HG02943 (cell line): ENCODE data around the gene SPINT1.
"Not testable (repeated sequence)": the region's sequence is repeated elsewhere in the genome, so short reads cannot be mapped to it uniquely, and the experiment has no call there.

ENCODE experiments used
- ATAC-seq: cut with Tn5 transposase; IDR thresholded peaks from one replicate; pipeline ENCODE4 v1.9.1; 2021; ENCODE audit warnings: mild to moderate bottlenecking, low read depth, moderate library complexity; ENCODE audit not compliant: unreplicated experiment

Gene SPINT1

DNA sequence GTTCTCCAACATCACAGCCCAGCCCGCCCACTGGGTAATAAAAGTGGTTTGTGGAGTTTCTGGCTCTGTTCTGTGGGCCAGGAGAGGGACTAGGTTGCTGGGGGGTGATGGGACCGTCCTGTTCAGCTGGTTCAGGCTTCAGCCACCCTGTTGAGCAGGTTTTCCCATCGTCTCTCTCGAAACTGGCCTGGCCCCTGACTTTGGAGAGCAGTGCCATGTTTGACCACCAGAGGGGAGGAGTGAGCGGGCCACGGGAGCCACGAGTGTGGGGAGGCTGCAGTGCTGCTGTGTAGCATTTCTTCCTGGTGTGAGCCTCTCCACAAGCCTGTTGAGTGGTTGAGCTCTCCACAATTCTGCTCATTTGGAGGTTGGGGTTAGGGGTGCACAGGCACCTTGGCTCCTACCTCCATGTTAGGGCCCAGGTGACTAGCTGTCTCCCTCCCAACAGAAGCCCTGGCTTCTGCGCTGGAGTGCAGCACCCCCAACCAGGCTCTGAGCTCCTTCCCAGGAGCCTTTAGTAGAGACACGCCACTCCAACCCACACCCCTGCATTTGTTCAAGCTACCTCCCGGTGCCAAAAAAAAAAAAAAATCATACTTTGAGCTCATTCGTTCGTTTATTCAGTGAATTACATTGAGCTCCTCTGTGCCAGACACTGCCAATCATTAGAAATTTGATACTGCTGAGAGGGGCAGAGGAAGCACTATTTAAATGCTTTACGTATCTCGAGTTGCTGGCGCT is 13.9 kb downstream of the SPINT1 start:
- no peak for ATAC-seq

DNA sequence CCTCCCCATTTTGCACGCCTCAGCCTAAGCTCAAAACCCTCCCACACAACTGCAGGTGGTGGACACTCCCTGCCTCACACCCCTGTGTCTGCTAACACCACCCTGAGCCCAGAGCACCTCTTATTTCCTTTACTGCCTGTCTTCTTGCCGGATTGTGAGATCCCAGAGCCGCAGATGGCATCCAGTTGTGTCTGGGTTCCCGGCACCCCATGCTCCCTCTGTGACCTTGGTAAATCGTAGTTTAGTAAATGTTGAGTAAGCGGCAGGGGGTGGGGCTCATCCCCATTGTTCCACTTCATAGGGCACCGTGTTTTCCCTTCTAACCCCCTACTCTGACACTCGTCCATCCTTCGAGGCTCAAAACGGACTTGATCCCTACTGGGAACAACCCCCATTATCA is 14.9 kb downstream of the SPINT1 start:
- no peak for ATAC-seq

DNA sequence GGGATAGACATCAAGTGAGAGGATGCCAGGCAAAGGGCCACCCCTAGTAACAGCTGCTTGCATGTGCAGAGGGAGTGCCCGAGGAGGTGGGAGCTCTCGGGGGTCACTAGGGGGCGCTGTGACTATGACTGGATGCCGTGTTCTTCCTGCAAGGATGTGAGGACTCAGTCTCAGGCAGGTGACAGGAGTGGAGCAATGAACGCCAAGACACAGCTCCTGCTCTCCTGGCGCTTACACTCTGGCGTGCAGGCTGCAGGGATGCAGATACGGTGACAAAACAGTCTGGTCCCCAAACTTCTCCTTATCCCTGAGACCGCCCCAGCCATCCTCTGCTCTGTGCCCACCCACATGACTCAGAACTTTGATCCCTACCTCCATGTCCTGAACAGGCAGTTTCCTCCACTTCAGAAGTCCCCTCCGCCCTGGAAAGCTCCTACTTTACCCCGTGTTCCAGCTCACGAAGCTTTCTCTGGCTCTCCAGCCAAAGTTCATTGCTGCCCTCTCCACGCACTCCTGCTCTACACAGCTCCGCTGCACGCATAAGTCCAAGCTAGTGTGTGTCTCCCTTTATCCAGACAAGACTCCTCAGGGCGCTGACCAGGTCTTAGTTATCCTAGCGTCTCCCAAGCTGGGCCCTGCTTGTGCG is 15.5 kb downstream of the SPINT1 start:
- ATAC-seq: no peak

DNA sequence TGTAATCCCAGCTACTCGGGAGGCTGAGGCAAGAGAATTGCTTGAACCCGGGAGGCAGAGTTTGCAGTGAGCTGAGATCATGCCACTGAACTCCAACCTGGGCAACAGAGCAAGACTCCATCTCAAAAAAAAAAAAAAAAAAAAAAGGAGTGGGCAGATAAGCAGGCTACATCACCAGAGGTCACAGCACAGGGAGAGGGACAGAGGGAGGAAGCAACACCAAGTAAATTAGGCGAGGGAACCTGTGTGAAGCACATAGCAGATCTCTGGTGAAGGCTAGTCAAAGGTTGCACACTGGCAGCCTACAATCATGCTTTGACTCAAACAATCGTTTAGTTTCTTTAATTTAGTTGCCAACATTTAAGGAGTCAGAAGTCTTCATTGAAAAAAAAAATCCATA is 17.3 kb downstream of the SPINT1 start:
- ATAC-seq: not testable (repeated sequence)

DNA sequence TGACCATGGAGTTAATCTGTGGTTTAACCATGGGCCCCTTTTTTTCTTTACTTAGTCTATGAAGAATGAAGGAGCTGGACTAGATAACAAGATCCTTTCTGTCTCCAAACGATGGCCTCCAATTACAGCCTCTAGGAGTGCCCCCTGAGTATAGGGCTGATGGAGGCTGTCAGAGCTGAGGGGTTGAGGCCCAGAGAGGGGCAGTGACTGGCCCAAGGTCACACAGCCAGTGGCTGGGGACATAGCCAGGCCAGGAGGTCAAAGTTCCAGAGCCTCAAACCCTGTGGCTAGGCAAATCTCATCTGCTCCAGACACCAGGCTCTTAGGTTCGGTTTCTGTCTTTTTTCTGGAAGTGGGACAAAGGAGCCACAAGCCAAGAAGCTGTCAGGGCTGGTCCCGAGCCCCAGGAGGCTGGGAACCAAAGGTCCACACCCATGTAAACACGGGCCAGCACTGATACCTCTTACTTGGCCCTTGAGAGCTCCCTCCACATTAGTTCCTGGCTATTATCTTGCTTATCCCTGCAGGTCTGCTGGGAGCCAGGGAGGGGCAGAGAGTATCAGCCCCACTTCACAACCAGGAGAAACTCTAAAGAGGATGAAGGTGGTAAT is 19.9 kb downstream of the SPINT1 start:
- ATAC-seq: no peak

DNA sequence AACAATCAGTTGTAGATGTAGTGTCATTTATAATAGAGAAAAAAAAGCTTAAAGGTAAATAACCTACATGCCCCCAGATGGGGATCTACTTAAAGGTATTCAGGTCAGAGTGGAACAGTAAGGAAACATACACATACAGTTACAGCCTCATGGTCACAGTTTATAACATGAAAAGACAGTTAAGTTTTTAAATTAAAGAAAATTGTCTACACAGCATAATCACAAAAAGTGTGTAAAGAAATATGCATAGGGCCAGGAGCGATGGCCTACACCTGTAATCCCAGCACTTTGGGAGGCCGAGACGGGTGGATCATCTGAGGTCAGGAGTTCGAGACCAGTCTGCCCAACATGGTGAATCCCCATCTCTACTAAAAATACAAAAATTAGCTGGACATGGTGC is 23.4 kb downstream of the SPINT1 start:
- ATAC-seq: no peak

DNA sequence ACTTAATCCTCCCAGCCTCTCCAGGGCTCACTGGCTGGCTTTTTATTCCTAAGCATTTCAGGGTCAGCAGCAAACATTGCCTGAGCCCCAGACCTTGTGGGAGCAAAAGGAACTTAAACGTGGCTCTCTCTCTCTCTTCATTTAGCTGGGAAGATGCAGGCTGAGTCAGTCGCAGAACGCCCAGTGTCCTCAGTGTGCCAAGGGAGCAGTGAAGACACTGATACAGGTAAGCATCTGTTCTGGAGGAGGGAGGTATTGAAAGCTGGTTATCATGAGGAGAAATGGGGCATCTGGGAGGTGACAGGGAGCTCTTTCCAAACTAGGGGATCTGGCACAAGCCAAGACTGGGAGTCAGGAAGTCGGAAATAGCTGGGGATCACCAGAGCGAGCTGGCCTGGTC is 25.8 kb downstream of the SPINT1 start:
- ATAC-seq: no peak

DNA sequence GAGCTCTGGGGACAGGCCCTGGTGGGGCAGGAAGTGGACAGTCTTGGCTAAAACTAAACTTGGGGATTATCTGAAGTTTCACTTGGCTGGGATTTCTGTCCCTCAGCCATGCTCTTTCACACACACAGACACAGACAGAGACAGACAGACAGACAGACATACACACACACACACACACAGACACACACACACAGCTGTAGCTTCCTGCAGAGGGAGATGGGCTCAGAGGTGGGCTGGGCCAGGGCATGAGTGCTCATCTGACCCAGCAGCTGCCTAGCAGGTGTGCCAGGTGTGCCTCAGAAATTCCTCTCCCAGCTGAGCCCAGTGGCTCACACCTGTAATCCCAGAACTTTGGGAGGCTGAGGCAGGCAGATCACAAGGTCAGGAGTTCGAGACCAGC is 26.9 kb downstream of the SPINT1 start:
- ATAC-seq: no peak

DNA sequence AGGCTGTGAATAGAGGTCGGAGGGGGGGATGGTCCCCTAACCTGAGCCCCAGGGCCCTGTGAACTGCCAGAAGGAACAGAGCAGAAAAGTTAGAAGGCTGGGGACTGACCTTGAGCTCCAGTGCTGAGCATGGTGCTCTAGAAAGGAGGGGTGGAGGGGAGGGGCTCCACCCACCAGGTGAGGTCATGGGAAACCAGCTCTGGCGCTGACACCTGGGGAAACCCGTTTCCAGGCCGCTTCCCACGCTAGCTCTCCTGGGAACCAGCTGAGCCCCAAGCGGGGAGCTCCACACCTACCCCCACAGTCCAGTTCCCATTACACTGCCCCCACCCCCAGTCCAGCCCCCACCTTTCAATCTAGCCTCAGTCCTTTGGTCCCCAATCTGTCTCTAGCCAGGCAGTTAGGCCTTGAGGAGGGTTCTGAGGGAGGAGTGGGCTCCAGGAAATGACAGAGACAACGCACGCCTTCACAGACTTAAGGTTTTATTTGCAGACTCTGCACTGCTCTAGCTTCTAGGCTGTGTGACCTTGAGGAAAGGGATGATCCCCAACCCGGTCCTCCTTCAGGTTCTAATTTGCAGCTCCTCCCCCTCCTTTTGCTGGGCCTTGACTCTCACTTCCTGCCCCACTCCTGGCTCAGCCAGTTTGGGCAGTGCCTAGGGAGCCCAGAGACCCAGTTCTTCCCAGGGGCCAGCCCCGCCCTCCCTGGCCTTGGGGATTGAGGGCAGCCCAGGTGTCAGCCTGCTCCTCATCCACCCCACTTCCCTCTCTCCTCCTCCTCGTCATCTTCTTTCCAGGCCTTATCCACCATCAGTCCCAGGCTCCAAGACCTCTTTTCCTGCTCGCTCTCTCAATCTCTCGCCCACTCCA is 28.1 kb downstream of the SPINT1 start:
- ATAC-seq: no peak

DNA sequence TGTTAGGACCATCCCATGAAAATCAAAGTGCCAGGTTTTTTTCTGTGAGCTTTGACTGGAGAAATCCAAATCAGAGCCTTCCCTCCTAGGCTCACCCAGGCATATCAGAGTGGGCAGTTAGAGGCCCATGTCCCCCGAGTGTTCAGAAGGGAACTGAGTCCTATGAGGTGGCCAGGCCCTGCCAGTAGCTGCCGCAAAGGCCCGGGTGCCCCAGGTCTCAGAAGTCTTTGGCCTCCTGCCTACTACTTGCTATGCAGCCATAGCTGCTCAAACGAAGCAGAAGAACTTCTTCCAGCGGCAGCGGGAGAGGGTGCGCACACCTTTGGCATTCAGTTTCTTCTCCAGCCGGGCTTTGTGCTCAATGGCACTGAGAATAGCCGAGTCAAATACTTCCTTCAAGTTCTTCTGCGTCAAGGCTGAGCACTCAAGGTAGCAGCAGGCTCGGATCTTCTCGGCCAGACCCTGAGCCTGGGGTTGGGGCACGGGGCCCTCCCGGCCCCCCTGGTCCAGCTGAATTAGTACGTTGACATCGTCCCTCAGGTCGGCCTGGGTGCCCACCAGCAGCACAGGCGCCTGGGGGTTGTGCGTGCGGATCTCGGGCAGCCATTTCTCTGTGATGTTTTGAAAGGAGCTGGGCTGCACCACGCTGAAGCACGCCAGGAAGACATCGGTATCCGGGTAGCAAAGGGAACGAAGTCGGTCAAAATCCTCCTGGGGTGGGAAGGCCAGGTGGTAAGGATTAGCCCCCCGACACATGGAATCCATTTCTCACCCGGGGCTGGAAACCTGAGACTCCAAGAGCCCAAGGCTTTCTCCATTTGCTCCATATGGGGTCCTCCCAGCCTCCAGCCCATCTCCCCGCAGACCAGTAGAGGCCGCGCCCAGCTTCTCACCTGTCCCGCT is 29.2 kb downstream of the SPINT1 start:
- ATAC-seq: no peak

DNA sequence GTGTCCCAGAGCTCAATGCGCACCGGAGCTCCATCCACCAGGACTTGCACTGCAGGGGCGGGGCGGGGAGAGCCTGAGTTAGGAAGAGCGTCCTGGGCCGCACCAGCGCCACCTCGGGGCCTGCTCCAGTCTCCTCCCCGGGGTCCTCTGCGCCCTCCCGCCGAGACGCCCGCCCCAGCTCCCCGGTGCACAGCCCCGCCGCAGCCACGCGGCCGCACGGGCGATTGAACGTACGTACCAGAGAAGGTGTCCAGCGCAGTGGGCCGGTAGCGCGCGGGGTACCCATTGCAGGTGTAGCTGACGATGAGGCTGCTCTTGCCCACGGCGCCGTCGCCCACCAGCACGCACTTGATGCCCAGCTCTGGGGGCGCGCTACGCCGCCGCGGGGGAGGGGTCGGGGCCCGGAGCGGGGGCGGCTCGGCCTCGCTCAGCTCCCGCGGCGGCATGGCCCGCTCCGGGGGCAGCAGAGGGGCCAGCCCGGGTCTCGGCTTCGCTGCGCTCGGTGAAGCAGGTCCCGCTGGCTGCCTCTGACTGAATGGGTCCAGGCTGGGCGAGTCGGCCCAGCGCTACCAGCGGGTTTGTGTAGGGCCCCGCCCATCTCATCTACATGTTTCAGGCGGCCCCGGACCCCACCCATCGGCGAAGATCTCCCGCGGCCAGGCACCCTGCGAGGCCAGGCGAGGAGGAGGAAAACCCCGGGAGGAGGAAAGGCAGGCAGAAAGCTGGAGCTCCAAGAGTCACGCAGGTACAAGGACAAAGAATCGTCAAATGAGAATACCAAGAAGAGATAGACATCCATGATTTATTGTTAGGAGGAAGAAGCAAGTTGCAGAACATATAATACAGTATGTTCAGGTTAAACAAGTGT is 30.1 kb downstream of the SPINT1 start, which contains the start of gene RHOV:
TSS of gene RHOV (minus strand) at position 541 of the 868 bp plus-strand sequence. CDS start at position 446, 95 bp downstream.
- ATAC-seq: no peak

DNA sequence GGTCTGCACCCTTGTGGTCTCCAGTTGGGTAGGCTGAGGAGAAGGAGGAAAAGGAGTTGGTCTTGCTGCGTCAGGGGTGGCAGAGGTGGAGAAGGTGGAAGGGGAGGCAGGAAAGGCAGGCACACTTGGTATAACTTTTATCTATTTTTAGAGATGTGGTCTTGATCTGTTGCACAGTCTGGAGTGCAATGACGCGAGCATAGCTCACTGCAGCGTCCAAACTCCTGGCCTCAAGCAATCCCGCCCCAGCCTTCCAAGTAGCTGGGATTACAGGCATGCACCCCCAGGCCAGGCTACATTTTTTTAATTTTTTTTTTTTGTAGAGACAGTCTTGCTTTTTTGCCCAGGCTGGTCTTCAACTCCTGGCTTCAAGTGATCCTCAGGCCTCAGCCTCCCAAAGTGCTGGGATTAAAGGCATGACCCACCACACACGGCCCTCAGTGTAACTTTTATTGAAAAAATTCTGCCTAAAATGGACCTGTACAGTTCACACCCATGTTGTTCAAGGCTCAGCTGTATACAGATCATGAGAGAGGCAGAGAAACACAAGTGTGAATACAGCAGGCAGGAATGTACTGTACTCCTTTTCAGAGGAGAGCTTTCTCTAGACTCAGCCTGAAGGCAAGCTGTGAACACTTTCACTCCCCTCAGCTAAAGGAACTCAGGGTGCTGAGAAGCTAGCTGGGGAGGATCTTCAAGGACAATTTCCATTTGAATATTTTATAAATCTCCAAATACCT is 32.3 kb downstream of the SPINT1 start:
- ATAC-seq: no peak

DNA sequence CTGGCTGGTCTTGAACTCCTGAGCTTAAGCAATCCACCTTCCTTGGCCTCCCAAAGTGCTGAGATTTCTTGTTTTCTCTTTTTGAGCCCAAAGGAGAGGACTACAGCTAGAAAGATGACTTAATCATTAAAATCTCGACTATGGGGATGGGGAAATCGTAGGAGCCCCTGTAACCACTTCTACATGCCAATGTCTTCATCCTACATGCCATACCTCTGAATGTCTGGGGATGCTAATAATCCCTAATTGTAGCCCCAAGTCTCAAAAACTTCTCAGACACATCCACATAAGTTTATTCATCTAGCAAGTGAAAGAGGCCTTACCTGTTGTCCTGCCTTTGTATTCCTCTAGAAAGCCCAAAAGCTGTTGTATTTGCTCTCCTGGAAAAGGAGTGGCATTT is 33.8 kb downstream of the SPINT1 start:
- no peak for ATAC-seq

DNA sequence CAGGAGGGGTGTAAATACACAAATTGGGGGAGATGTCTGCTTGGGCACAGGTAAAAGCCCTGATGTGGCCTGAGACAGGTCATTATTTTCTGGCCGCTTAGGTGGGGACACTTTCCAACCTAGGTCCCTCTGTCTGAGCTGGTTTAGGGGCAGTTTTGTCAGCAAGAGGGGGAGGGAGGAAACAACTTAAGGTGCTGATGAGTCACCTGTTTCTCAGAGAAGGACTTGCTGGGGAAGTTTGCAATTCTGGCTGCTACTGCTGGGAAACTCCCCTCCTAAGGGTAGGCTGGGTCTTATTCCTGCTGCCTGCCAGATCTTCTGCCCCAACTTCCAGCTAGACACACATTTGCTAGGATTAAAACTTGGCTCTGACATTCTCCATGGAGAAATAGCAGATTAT is 34.9 kb downstream of the SPINT1 start:
- no peak for ATAC-seq

DNA sequence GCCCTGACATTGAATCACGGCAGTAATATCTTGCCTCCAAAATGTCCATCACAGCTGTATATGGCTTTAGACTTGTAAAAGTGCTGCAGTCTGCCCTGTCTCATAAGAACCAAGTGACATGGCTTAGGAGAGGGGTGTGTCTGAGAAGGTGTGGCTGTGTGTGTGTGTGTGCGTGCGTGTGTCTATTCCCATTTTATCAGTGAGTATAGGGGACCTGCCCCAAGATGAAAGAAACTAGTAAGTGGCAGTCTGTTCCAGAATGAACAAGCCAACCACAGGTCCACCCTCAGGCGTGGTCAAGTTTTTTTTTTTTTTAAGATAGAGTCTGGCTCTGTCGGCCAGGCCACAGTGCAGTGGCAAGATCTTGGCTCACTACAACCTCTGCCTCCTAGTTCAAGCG is 35.8 kb downstream of the SPINT1 start:
- ATAC-seq: no peak

DNA sequence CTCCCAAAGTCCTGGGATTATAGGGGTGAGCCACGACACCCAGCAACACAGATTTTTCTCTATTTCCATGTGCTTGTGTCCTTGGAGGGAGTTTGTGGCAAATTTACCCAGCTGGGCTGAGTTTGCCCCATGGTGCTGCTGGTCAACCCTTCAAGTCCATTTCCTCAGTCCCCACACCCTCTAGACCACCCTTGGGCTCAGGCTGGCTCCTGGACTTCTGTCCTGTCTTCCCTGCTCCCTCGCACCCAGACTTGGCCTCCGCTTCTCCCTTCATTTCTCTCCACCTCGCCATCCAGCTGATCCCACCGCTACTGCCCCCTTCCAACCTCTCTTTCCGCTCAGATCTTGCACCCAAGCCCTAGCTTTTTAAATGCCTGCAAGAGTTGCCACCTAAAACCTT is 37.5 kb downstream of the SPINT1 start:
- ATAC-seq: no peak

DNA sequence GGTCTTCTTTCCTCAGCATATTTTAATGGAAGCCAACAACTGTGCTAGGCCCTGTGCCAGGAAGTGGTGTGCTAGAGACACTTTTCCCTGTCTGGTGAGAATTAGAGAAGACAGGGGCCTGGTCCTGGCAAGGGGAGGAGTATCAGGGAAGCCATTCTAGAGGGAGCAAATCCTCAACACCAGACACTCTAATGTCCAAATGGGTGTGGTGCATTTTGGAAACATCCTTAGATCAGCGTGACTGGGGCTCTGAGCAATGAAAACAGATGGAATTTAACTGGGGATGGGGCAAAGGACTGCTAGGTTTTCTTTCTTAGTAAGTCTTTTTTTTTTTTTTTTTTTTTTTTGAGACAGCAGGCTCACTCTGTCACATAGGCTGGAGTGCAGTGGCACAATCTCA is 42.7 kb downstream of the SPINT1 start:
- ATAC-seq: no peak

DNA sequence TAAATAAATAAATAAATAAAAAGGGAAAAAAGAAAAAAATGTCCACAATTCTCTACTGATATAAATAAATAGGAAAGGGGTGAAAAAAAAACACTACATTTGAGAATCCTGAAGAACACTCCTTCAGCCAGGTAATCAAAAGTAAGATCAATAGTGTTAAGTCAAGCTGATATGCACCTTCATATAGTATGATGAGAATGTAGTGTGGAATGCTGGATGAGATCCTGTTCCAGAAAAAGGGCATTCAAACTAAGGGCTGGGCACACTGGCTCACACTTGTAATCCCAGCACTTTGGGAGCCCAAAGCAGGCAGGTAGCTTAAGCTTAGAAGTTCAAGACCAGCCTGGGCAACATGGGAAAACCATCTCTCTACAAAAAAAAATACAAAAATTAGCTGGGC is 45.3 kb downstream of the SPINT1 start:
- ATAC-seq: no peak
